Adrenal gland (tissue), 5 donors: Measurements from ENCODE around the gene RFX7.
A peak's percentile ranks its signal among the peaks of the same experiment; 100 is the strongest.

ENCODE experiments used
- POLR2A ChIP-seq, 2 donors: fragments of 450-650 bp; IDR thresholded peaks; one replicate each; pipeline ENCODE4 v1.6.1; 2017; ENCODE audit warnings: antibody characterized with exemption in 2 of 2, mild to moderate bottlenecking in 2 of 2, moderate library complexity in 1 of 2
- TF ChIP-seq, protein P1 (sequence below), 6 experiments: fragments of 450-650 bp in 4 of 6; fragments of 200-600 bp in 2 of 6; sonication (generic) in 1 of 6; IDR thresholded peaks; 1 replicate in 5 of 6; 2 replicates in 1 of 6; pipeline versions ENCODE4 v1.5.1 to v1.8.0; 2016 to 2021; ENCODE audit warnings: antibody characterized with exemption in 6 of 6, mild to moderate bottlenecking in 2 of 6, moderate library complexity in 1 of 6
- donor health status: DM: no; HTN: no; CAD: no.

DNA sequence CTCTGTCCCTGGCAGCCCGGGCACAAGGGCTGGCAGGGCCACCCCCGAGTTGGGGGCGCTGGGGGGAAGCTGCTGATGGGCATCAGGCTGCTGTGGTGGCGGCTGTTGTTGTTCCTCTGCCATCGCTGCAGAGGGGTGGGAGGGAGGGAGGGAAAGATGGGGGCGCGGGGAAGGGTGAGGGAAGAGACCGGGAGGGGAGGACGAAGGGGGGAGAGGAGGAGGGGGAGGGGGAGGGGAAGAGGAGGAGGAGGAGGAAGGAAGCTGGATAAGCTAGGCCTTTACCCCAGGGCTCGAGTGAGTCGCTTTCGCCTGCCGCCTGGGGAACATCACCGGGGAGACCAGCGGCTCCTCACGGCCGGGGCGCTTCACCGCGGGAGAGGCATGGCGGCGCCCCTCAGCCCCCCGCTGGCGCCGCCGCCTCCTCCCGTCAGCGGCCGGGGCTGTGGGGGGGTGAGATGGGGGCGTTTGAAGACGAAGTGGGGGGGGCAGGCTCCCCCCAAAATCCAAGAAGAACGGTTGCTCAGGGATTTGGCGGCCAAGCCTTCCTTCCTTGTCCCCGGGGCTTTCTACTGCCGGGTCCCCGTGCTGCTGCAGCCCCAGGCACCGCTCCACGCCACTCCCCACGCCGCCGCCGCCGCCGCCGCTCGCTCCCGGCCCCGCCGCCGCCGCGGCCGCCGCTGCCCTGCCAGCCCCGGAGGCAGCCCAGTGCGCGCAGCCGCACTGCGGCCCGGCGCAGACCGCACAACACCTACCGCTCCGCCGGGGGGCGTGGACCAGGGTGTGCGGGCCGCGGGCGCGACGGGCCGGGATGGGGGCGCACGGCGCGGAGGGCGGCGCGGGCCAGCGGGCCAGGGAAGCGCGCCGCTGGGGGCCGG is at the start of gene RFX7:
- TF ChIP-seq, protein P1, sequence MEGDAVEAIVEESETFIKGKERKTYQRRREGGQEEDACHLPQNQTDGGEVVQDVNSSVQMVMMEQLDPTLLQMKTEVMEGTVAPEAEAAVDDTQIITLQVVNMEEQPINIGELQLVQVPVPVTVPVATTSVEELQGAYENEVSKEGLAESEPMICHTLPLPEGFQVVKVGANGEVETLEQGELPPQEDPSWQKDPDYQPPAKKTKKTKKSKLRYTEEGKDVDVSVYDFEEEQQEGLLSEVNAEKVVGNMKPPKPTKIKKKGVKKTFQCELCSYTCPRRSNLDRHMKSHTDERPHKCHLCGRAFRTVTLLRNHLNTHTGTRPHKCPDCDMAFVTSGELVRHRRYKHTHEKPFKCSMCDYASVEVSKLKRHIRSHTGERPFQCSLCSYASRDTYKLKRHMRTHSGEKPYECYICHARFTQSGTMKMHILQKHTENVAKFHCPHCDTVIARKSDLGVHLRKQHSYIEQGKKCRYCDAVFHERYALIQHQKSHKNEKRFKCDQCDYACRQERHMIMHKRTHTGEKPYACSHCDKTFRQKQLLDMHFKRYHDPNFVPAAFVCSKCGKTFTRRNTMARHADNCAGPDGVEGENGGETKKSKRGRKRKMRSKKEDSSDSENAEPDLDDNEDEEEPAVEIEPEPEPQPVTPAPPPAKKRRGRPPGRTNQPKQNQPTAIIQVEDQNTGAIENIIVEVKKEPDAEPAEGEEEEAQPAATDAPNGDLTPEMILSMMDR (IDR thresholded peaks at IDR 0.05) = peak in 2 of 6 experiments; percentile 8 to 43
- TF ChIP-seq POLR2A (IDR thresholded peaks at IDR 0.05) = peak; percentile 53 to 80
